GM12891 (cell line): ENCODE results near the gene ATPAF2.

Experiments used
- POLR2A ChIP-seq: IDR thresholded peaks from 2 replicates; pipeline ENCODE4 v1.6.1; 2011; ENCODE audit warnings: low read depth, low read length, control low read depth
- POLR2AphosphoS5 ChIP-seq: IDR thresholded peaks from 2 replicates; pipeline ENCODE4 v1.6.1; 2011; ENCODE audit warnings: low read depth, low read length, control low read depth
- SPI1 ChIP-seq: IDR thresholded peaks from 2 replicates; pipeline ENCODE4 v1.6.1; 2011; ENCODE audit warnings: low read depth, low read length, control low read depth

DNA sequence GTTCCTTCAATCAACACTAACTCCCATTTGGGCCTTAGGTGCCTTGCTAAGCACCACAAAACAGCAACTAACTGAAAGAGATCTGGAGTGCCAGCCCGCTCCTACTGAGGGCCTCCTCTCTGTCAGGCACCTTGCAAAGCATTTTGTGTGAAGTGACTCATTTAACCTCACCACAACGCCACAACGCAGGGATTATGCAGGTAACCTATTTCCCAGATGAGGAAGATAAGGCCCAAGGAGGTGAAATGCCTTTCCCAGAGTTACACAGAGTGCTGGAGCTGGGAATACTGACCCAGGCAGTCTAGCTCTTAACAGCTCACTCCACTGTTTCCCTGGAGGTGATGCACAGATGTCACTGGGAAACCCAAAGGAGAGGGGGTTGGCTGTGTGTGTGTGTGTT lies 33.5 kb downstream of the ATPAF2 start:
- TF ChIP-seq POLR2A (no peak), POLR2AphosphoS5 (no peak), SPI1 (no peak)
